Activated CD8-positive, alpha-beta memory T cell treated with anti-CD3 and anti-CD28 coated beads, Interleukin-2, amount 50 U/mL, for 24 hours (primary cell): ENCODE measurements around the gene CERS4.
"Not testable (repeated sequence)": the region's sequence is repeated elsewhere in the genome, so short reads cannot be mapped to it uniquely, and the experiment has no call there.

Experiments used
- DNase-seq: peaks from one replicate; pipeline ENCODE4 v3.0.0-alpha.2; 2020; ENCODE audit errors: extremely low read depth

The CERS4 gene

GRCh38 chr19:8243146-8243545 is 34.0 kb downstream of the CERS4 start:
- DNase-seq = no peak

GRCh38 chr19:8244442-8244841 is 35.3 kb downstream of the CERS4 start:
- no peak for DNase-seq

DNA sequence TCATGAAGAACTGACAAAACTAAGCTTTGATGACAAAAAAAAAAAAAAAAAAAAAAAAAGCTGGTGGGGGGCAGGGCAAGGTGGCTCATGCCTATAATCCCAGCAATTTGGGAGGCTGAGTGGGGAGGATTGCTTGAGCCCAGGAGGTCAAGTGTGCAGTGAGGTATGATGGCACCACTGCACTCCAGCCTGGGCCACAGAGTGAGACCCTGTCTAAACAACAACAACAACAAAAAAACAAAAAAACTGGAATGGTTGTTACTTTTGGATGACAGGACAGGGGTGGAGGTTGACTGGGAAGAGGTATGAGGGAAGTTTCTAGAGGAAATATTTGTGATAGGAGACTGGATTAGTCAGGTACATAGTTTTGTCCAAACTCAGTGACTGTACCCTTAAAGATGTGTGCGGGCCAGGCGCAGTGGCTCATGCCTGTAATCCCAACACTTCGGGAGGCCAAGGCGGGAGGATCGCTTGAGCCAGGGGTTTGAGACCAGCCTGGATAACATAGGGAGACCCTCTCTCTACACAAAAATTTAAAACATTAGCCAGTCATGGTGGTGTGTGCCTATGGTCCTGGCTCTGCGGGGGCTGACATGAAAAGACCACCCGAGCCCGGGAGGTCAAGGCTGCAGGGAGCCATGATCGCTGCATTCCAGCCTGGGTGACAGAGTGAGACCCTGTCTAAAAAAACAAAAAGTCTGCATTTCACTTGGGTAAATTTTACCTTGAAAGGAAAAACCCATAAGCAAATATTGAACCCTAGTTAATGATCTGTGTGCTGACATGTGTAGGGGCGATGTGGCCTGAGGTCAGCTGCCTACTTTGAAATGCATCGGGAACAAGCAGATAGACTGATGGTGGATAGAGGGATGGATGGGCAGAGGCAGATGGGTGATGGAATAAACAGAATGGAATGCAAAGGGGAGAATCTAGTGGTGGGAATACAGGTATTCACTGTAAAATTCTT is 37.0 kb downstream of the CERS4 start:
- no peak for DNase-seq

DNA sequence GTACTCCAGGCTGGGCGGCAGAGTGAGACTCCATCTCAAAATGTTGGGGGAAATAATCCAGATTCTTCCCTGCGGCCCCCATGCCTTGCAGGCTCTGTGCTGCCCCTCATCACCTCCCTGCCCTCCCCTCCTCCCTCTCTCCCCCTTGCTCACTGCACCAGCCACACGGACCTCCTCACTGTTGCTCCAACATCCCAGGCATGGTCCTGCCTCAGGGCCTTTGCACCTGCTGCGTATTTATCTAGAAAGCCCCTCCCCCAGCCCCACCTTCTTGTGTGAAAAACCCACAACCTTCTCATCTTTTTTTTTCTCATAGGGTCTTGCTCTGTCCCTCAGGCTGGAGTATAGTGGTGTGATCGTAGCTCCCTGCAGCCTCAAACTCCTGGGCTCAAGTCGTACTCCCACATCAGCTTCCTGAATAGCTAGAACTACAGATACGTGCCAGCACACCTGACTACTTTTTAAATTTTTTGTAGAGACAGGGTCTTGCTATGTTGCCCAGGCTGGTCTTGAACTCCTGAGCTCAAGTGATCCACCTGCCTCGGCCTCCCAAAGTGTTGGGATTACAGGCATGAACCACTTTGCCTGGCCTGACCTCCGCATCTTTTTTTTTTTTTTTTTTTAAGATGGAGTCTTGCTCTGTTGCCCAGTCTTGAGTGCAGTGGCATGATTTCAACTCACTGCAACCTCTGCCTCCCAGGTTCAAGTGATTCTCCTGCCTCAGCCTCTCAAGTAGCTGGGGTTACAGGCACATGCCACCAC is 38.1 kb downstream of the CERS4 start:
- DNase-seq = not testable (repeated sequence)

GRCh38 chr19:8248348-8249328 is 39.5 kb downstream of the CERS4 start:
- DNase-seq = no peak

DNA sequence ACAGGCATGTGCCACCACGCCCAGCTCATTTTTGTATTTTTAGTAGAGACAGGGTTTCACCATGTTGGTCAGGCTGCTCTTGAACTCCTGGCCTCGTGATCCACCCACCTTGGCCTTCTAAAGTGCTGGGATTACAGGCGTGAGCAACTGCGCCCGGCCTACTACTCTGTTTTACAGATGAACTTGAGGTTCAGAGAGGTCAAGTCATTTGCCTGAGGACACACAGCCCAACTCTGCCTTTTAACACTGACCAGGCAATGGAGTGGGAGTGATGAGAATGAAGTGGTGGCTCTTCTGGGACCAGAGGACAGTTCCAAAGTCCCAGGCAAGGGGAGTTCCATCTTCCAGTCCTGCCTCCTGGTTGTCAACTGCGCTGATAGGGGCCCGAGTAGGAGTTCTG is 41.4 kb downstream of the CERS4 start:
- DNase-seq = no peak

DNA sequence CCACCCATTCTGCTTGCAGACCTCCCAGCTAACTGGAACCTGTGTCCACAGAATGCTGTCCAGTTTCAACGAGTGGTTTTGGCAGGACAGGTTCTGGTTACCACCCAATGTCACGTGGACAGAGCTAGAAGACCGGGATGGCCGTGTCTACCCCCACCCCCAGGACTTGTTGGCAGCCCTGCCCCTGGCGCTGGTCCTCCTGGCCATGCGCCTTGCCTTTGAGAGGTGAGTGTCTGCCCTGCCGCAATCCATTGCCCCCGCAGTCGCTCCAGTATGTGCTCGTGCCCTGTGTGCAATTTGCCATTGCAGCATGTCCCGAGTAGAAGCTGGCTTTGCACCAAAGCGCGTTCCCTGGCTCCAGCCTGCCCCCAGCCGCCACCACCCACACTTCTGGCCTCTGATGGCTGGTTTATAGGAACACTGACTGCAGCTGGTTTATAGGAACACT is 41.9 kb downstream of the CERS4 start:
- no peak for DNase-seq

- peak; percentile 70 for DNase-seq
These were observed 43.9 kb downstream of the CERS4 start for GRCh38 chr19:8252922-8253589.

DNA sequence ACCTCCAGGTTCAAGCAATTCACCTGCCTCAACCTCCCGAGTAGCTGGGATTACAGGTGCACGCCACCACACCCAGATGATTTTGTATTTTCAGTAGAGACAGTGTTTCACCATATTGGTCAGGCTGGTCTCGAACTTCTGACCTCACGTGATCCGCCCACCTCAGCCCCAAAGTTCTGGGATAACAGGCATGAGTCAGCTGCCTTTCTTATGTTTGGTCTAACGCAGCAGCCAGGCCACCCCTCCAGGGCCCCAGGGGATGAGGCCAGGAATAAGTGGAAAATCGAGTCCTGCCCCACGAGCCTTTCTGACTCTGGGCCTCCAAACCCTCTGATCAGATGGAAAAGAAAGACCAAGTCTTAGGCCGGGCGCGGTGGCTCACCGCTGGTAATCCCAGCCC is 44.5 kb downstream of the CERS4 start:
- no peak for DNase-seq

DNA sequence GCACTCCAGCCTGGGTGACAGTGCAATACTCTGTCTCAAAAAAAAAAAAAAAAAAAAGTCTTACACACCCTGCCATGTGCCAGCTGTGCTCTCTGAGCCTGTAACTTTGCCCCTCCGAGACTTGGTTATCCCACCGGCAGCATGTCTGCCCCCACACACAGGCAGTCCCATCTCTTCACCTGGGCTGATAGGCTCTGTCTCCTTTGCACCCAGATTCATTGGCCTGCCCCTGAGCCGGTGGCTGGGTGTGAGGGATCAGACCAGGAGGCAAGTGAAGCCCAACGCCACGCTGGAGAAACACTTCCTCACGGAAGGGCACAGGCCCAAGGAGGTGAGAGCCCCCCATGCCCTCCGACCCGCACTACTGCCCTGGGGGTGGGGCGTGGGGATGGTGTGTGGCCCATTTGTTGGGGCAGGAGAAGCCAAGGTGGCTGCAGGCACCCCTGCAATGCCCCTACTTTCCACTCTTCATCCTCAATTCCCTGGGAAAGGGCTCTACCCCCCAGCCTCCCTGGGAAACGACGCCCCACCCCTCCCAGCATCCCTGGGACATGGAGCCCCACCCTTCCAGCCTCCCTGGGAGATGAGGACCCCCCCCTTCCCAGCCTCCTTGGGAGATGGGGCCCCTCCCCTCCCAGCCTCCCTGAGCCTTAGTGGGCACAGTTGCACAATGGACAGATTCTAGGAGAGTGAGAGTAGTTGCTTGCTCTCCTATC is 45.3 kb downstream of the CERS4 start:
- no peak for DNase-seq

DNA sequence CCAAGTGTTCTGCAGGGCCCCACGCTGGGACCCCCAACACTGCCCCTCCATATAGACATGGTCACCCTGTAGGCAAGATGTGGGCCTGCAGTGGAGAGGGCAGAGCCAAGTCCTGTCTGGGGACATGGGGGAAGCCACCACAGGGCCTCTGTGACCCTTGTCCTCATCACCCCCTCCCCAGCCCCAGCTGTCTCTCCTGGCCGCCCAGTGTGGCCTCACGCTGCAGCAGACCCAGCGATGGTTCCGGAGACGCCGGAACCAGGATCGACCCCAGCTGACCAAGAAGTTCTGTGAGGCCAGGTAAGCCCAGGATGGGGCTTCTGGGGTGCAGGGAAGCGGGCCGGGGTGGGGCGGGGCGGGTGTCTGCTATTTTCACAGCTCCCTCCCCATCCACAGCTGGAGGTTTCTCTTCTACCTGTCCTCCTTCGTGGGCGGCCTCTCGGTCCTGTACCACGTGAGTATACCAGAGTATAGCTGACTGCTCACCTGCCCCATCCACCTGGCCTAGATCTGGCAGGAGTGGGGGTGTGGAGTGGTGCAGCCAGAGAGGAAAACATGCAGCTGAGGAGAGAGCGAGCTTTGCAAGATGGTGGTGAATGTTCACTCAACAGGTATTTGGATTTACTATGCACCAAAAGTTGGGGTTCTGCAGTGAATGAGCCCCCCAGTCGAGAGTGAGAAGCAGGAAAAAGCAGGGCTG is 46.4 kb downstream of the CERS4 start:
- no peak for DNase-seq

GRCh38 chr19:8256276-8257051 is 47.3 kb downstream of the CERS4 start:
- DNase-seq = no peak

GRCh38 chr19:8257052-8257443 is 47.9 kb downstream of the CERS4 start:
- no peak for DNase-seq

DNA sequence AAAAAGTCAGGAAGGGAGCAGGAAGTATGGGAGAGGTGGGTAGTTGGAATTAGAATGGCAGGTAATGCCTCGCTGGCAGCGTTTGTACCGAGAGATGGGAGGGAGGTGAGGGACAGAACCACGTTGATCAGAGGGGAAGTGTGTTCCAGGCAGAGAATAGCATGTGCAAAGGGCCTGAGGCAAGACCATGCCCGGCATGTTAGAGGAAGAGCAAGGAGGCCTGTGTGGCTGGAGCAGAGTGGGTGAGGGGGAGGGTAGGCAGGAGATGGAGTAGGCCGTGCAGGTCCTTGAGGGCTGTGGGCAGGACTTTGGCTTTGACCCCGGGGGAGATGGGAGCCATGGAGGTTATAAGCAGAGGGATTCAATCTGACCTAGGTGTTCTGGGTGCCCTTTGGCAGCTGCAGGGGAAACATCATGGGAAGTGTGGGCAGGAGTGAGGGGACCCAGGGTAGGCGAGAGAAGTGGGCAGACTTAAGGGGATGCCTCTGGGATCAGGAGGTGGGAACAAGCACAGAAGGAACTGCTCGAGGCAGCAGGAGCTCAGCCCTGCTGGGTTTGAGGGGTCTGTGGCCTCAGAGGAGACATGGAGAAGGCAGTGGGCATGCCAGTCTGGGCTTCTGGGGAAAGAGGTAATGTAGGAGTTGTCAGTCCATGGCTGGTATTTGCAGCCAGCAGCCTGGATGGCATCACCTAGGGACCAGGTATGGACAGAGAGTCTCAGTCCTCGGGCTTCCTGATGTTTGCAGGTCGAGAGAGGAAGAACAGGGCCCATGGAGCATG is 50.2 kb downstream of the CERS4 start:
- DNase-seq = no peak

DNA sequence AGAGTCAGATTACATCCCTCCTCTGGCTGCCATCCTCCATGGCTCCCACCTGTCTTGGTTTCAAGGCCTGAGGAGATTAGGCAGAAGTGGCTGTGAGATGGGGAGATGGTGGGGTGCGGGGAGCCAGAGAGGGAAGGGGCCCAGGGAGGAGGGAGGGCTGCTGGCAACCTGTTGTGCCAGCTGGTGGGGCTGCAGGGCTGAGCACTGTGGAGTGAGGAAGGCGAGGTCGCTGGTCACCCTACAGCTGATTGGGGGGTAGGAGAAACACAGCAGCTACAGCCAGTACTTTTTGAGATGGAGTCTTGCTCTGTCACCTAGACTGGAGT is 50.7 kb downstream of the CERS4 start:
- DNase-seq = no peak

- no peak for DNase-seq
These were observed 52.2 kb downstream of the CERS4 start for GRCh38 chr19:8261347-8261746.

DNA sequence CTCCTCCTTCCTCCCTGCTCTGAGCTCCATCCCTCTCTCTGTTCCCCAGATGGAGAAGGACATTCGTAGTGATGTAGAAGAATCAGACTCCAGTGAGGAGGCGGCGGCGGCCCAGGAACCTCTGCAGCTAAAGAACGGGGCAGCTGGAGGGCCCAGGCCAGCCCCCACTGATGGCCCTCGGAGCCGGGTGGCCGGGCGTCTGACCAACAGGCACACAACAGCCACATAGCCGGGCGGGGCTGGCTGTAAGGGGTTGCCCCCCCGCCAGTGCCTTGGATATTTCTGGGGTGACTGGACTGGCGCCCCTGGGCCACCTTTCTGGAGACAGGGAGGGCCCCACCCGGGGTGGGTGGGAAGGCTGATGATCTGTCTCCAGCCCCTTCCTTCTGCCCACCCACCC is 52.7 kb downstream of the CERS4 start:
- DNase-seq = no peak

DNA sequence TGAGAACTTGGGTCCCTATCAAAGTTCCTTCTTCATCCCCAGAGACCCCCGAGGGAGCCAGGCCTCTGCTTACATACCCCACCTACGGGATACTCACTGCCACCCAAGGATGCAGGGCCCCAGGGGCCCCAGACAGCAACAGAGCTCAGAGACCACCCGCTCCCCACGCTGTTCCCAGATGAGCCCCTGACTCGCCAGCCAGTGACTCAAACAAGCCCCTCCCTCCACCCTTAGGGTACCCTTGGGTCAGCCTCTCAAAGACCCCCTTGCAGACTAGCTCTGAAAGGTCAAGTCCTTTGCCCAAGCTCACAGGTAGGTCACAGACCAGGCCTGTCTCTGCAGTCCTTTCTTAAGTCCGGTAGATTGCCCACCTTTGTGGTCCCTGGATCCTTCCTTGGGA is 53.3 kb downstream of the CERS4 start:
- no peak for DNase-seq
